Measurements from ENCODE around the gene PLEKHM3.

Gene PLEKHM3

GRCh38 chr2:207939342-207940108 is 85.8 kb downstream of the PLEKHM3 start:
- H4K5ac ChIP-seq (ENCODE audit: low read length), result no peak overlapping the region
- no peak overlapping the region for H3K56ac ChIP-seq (ENCODE audit: low read length)
- no peak overlapping the region for H3K18ac ChIP-seq (ENCODE audit: low read length)
- no peak for DNase-seq
- H2AK5ac ChIP-seq (ENCODE audit: low read length), result no peak overlapping the region
- H3K4ac ChIP-seq (ENCODE audit: low read depth, low read length), result no peak overlapping the region
- H2BK15ac ChIP-seq (replicated peaks; ENCODE audit: low read depth), result no peak overlapping the region
- H3K79me1 ChIP-seq (ENCODE audit: low read length), result no peaks in the 10 kb centered on the region
- no peaks in the 10 kb centered on the region for H3K4me1 ChIP-seq (ENCODE audit: control insufficient read depth, low read depth, low read length)
- H3K4me2 ChIP-seq (ENCODE audit: low read length), result no peak overlapping the region
- H4K8ac ChIP-seq (ENCODE audit: low read depth, low read length), result no peak overlapping the region
- no CpG with 5 or more reads among the region's 8 CpGs for WGBS (ENCODE audit: extremely low coverage, insufficient coverage, low lambda C conversion rate)
- no peaks in the 10 kb centered on the region for H3K27me3 ChIP-seq (ENCODE audit: insufficient read depth, low read length, poor library complexity)
- H3K4me3 ChIP-seq (ENCODE audit: low read length), result no peak overlapping the region
- no peaks in the 10 kb centered on the region for H3K36me3 ChIP-seq (ENCODE audit: control insufficient read depth, insufficient read depth, low read length)
- no peak overlapping the region for H2BK5ac ChIP-seq (ENCODE audit: low read length)
- no peak overlapping the region for H3K9ac ChIP-seq (ENCODE audit: low read length)
- no peak overlapping the region for H3K23ac ChIP-seq (ENCODE audit: low read length)
- no peak overlapping the region for H3K27ac ChIP-seq (ENCODE audit: low read depth, low read length)
- H2BK120ac ChIP-seq (ENCODE audit: low read depth, low read length), result no peak overlapping the region
- H3K79me2 ChIP-seq (ENCODE audit: control insufficient read depth, insufficient read depth, low read length), result no peaks in the 10 kb centered on the region

- no peak overlapping the region for H3K4ac ChIP-seq (ENCODE audit: low read depth, low read length)
- H3K36me3 ChIP-seq (ENCODE audit: control insufficient read depth, insufficient read depth, low read length), result no peaks in the 10 kb centered on the region
- no peak overlapping the region for H2BK5ac ChIP-seq (ENCODE audit: low read length)
- no peak overlapping the region for H3K23ac ChIP-seq (ENCODE audit: low read length)
- H4K8ac ChIP-seq (ENCODE audit: low read depth, low read length), result no peak overlapping the region
- no peak overlapping the region for H2AK5ac ChIP-seq (ENCODE audit: low read length)
- H3K4me1 ChIP-seq (ENCODE audit: control insufficient read depth, low read depth, low read length), result no peaks in the 10 kb centered on the region
- H3K79me2 ChIP-seq (ENCODE audit: control insufficient read depth, insufficient read depth, low read length), result no peaks in the 10 kb centered on the region
- no peak overlapping the region for H3K4me2 ChIP-seq (ENCODE audit: low read length)
- no CpG with 5 or more reads among the region's 4 CpGs for WGBS (ENCODE audit: extremely low coverage, insufficient coverage, low lambda C conversion rate)
- H3K79me1 ChIP-seq (ENCODE audit: low read length), result no peaks in the 10 kb centered on the region
- H4K5ac ChIP-seq (ENCODE audit: low read length), result no peak overlapping the region
- no peak overlapping the region for H3K18ac ChIP-seq (ENCODE audit: low read length)
- no peaks in the 10 kb centered on the region for H3K27me3 ChIP-seq (ENCODE audit: insufficient read depth, low read length, poor library complexity)
- no peak overlapping the region for H3K27ac ChIP-seq (ENCODE audit: low read depth, low read length)
- H3K56ac ChIP-seq (ENCODE audit: low read length), result no peak overlapping the region
- DNase-seq, result no peak
- no peak overlapping the region for H3K4me3 ChIP-seq (ENCODE audit: low read length)
- no peak overlapping the region for H2BK15ac ChIP-seq (replicated peaks; ENCODE audit: low read depth)
- no peak overlapping the region for H2BK120ac ChIP-seq (ENCODE audit: low read depth, low read length)
- H3K9ac ChIP-seq (ENCODE audit: low read length), result no peak overlapping the region
Observed at GRCh38 chr2:207938886-207939285, 86.4 kb downstream of the PLEKHM3 start.

GRCh38 chr2:207938415-207938814 is 86.9 kb downstream of the PLEKHM3 start:
- Histone ChIP-seq H3K4ac (ENCODE audit: low read depth, low read length) (no peak overlapping the region), H2AK5ac (ENCODE audit: low read length) (no peak overlapping the region), H3K27me3 (ENCODE audit: insufficient read depth, low read length, poor library complexity) (no peaks in the 10 kb centered on the region), H2BK15ac (replicated peaks; ENCODE audit: low read depth) (no peak overlapping the region), H3K23ac (ENCODE audit: low read length) (no peak overlapping the region), H3K9ac (ENCODE audit: low read length) (no peak overlapping the region), H3K27ac (ENCODE audit: low read depth, low read length) (no peak overlapping the region), H3K56ac (ENCODE audit: low read length) (no peak overlapping the region), H2BK5ac (ENCODE audit: low read length) (no peak overlapping the region), H4K5ac (ENCODE audit: low read length) (no peak overlapping the region), H3K4me2 (ENCODE audit: low read length) (no peak overlapping the region), H3K36me3 (ENCODE audit: control insufficient read depth, insufficient read depth, low read length) (no peaks in the 10 kb centered on the region), H2BK120ac (ENCODE audit: low read depth, low read length) (no peak overlapping the region), H4K8ac (ENCODE audit: low read depth, low read length) (no peak overlapping the region), H3K79me2 (ENCODE audit: control insufficient read depth, insufficient read depth, low read length) (no peaks in the 10 kb centered on the region), H3K18ac (ENCODE audit: low read length) (no peak overlapping the region), H3K79me1 (ENCODE audit: low read length) (no peaks in the 10 kb centered on the region), H3K4me1 (ENCODE audit: control insufficient read depth, low read depth, low read length) (no peaks in the 10 kb centered on the region), H3K4me3 (ENCODE audit: low read length) (no peak overlapping the region)
- no peak for DNase-seq
- no CpG with 5 or more reads among the region's 4 CpGs for WGBS (ENCODE audit: extremely low coverage, insufficient coverage, low lambda C conversion rate)

- no peaks in the 10 kb centered on the region for H3K79me1 ChIP-seq (ENCODE audit: low read length)
- H2BK5ac ChIP-seq (ENCODE audit: low read length), result no peak overlapping the region
- H3K4ac ChIP-seq (ENCODE audit: low read depth, low read length), result no peak overlapping the region
- H3K23ac ChIP-seq (ENCODE audit: low read length), result no peak overlapping the region
- H2AK5ac ChIP-seq (ENCODE audit: low read length), result no peak overlapping the region
- H3K18ac ChIP-seq (ENCODE audit: low read length), result no peak overlapping the region
- WGBS (ENCODE audit: extremely low coverage, insufficient coverage, low lambda C conversion rate), result 100% methylated on average over 1 of the region's 2 CpGs
- no peak overlapping the region for H2BK120ac ChIP-seq (ENCODE audit: low read depth, low read length)
- H3K27ac ChIP-seq (ENCODE audit: low read depth, low read length), result no peak overlapping the region
- no peaks in the 10 kb centered on the region for H3K4me1 ChIP-seq (ENCODE audit: control insufficient read depth, low read depth, low read length)
- no peaks in the 10 kb centered on the region for H3K79me2 ChIP-seq (ENCODE audit: control insufficient read depth, insufficient read depth, low read length)
- DNase-seq, result no peak
- H3K4me2 ChIP-seq (ENCODE audit: low read length), result no peak overlapping the region
- no peak overlapping the region for H2BK15ac ChIP-seq (replicated peaks; ENCODE audit: low read depth)
- H4K5ac ChIP-seq (ENCODE audit: low read length), result no peak overlapping the region
- no peaks in the 10 kb centered on the region for H3K36me3 ChIP-seq (ENCODE audit: control insufficient read depth, insufficient read depth, low read length)
- no peak overlapping the region for H3K4me3 ChIP-seq (ENCODE audit: low read length)
- H3K56ac ChIP-seq (ENCODE audit: low read length), result no peak overlapping the region
- H3K27me3 ChIP-seq (ENCODE audit: insufficient read depth, low read length, poor library complexity), result no peaks in the 10 kb centered on the region
- no peak overlapping the region for H4K8ac ChIP-seq (ENCODE audit: low read depth, low read length)
- no peak overlapping the region for H3K9ac ChIP-seq (ENCODE audit: low read length)
Observed at GRCh38 chr2:207937823-207938222, 87.5 kb downstream of the PLEKHM3 start.

GRCh38 chr2:207937253-207937652 is 88.1 kb downstream of the PLEKHM3 start:
- H3K36me3 ChIP-seq (ENCODE audit: control insufficient read depth, insufficient read depth, low read length), result no peaks in the 10 kb centered on the region
- no peak overlapping the region for H3K4me2 ChIP-seq (ENCODE audit: low read length)
- H3K18ac ChIP-seq (ENCODE audit: low read length), result no peak overlapping the region
- H2BK15ac ChIP-seq (replicated peaks; ENCODE audit: low read depth), result no peak overlapping the region
- no peak for DNase-seq
- H3K4me1 ChIP-seq (ENCODE audit: control insufficient read depth, low read depth, low read length), result no peaks in the 10 kb centered on the region
- no peak overlapping the region for H3K56ac ChIP-seq (ENCODE audit: low read length)
- H3K4me3 ChIP-seq (ENCODE audit: low read length), result no peak overlapping the region
- H2BK5ac ChIP-seq (ENCODE audit: low read length), result no peak overlapping the region
- H4K5ac ChIP-seq (ENCODE audit: low read length), result no peak overlapping the region
- no peak overlapping the region for H3K9ac ChIP-seq (ENCODE audit: low read length)
- H2AK5ac ChIP-seq (ENCODE audit: low read length), result no peak overlapping the region
- H3K79me1 ChIP-seq (ENCODE audit: low read length), result no peaks in the 10 kb centered on the region
- H2BK120ac ChIP-seq (ENCODE audit: low read depth, low read length), result no peak overlapping the region
- no peak overlapping the region for H3K27ac ChIP-seq (ENCODE audit: low read depth, low read length)
- H3K79me2 ChIP-seq (ENCODE audit: control insufficient read depth, insufficient read depth, low read length), result no peaks in the 10 kb centered on the region
- no peak overlapping the region for H3K4ac ChIP-seq (ENCODE audit: low read depth, low read length)
- no CpG with 5 or more reads among the region's 4 CpGs for WGBS (ENCODE audit: extremely low coverage, insufficient coverage, low lambda C conversion rate)
- H3K27me3 ChIP-seq (ENCODE audit: insufficient read depth, low read length, poor library complexity), result no peaks in the 10 kb centered on the region
- no peak overlapping the region for H3K23ac ChIP-seq (ENCODE audit: low read length)
- H4K8ac ChIP-seq (ENCODE audit: low read depth, low read length), result no peak overlapping the region

- Histone ChIP-seq H3K27ac (ENCODE audit: low read depth, low read length) (no peak overlapping the region), H3K27me3 (ENCODE audit: insufficient read depth, low read length, poor library complexity) (no peaks in the 10 kb centered on the region), H3K23ac (ENCODE audit: low read length) (no peak overlapping the region), H3K79me2 (ENCODE audit: control insufficient read depth, insufficient read depth, low read length) (no peaks in the 10 kb centered on the region), H3K36me3 (ENCODE audit: control insufficient read depth, insufficient read depth, low read length) (no peaks in the 10 kb centered on the region), H4K8ac (ENCODE audit: low read depth, low read length) (no peak overlapping the region), H3K79me1 (ENCODE audit: low read length) (no peaks in the 10 kb centered on the region), H2BK5ac (ENCODE audit: low read length) (no peak overlapping the region), H3K4ac (ENCODE audit: low read depth, low read length) (no peak overlapping the region), H3K18ac (ENCODE audit: low read length) (no peak overlapping the region), H3K4me1 (ENCODE audit: control insufficient read depth, low read depth, low read length) (no peaks in the 10 kb centered on the region), H3K4me2 (ENCODE audit: low read length) (no peak overlapping the region), H2BK120ac (ENCODE audit: low read depth, low read length) (no peak overlapping the region), H3K9ac (ENCODE audit: low read length) (no peak overlapping the region), H2AK5ac (ENCODE audit: low read length) (no peak overlapping the region), H3K56ac (ENCODE audit: low read length) (no peak overlapping the region), H2BK15ac (replicated peaks; ENCODE audit: low read depth) (no peak overlapping the region), H3K4me3 (ENCODE audit: low read length) (no peak overlapping the region), H4K5ac (ENCODE audit: low read length) (no peak overlapping the region)
- WGBS (ENCODE audit: extremely low coverage, insufficient coverage, low lambda C conversion rate), result no CpG with 5 or more reads among the region's 1 CpG
- no peak for DNase-seq
Observed at GRCh38 chr2:207936380-207936779, 88.9 kb downstream of the PLEKHM3 start.
